Measurements from ENCODE around the gene RCL1. TPM values are rescaled to one million over a fixed set of nuclear protein-coding genes. Genes with fewer than 3 reads are reported as not detected.

Gene RCL1
- polyA plus RNA-seq, 1 experiment, result 7.8 TPM

DNA sequence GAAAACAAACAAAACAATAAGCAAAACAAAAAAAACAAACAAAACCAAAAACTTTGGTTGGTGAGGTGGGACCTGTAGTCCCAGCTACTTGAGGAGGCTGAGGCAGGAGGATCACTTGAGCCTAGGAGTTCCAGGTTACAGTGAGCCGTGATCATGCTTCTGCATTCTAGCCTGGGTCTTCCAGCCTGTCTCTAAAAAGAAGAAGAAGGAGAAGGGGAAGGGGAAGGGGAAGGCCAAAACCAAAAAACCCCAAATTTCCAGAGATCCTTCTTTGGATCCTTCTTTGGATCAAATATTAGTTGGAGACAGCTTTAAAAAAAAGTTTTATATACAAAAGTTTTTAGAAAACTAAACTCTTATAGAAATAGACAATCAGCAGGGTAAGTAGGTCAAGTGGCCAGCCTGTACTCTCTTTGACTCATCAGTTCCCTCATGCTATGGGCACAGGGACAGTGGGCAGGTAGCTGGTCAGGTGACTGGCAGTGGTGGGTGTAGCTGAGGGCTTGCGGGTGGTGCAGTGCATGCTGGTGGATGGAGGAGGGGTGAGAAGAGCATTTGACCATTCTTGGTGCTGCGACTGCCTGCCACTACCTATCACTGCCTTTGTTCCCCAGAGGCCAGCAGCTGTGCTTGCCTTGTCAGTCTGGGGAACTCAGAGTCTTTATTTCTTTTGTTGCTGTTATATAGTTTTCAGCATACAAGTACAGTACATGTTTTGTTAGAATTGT lies 12.6 kb downstream of the RCL1 start:
- ChIA-PET CTCF (no interaction called here), POLR2A (no interaction called here)
- no peaks in the 10 kb centered on the region for H3K27me3 ChIP-seq (ENCODE audit: control insufficient read depth, insufficient read depth, low read length)
- peaks cover 13% of the 10 kb centered on the region for H3K9me3 ChIP-seq (ENCODE audit: control insufficient read depth, insufficient read depth, low read length)
- H3K4me3 ChIP-seq (ENCODE audit: low read depth, low read length), result no peak overlapping the region
- no peak overlapping the region for H3K27ac ChIP-seq (ENCODE audit: low read depth, low read length)
- TF ChIP-seq, protein P1, sequence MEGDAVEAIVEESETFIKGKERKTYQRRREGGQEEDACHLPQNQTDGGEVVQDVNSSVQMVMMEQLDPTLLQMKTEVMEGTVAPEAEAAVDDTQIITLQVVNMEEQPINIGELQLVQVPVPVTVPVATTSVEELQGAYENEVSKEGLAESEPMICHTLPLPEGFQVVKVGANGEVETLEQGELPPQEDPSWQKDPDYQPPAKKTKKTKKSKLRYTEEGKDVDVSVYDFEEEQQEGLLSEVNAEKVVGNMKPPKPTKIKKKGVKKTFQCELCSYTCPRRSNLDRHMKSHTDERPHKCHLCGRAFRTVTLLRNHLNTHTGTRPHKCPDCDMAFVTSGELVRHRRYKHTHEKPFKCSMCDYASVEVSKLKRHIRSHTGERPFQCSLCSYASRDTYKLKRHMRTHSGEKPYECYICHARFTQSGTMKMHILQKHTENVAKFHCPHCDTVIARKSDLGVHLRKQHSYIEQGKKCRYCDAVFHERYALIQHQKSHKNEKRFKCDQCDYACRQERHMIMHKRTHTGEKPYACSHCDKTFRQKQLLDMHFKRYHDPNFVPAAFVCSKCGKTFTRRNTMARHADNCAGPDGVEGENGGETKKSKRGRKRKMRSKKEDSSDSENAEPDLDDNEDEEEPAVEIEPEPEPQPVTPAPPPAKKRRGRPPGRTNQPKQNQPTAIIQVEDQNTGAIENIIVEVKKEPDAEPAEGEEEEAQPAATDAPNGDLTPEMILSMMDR (IDR thresholded peaks at IDR 0.05; ENCODE audit: low read depth, low read length), result no peak
- no peak for DNase-seq (ENCODE audit: low read depth, low spot score)

DNA sequence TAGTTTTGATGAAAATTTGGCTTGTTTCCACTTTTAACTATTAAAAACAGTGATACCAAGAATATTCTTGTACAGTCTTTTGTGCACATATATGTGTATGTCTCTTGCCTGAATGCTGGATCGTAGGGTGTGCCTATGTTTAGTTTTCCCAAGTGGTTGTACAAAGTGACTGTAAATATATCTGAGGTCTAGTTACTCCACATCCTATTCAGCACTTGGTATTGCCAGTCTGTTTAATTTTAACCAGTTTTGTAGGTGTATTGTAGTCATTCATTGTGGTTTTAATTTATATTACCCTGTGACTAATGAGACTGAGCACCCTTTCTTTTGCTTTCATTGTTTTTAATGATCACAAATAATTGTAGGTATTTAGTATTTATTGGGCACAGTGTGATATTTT lies 17.8 kb downstream of the RCL1 start:
- Histone ChIP-seq H3K27ac (ENCODE audit: low read depth, low read length) (no peak overlapping the region), H3K9me3 (ENCODE audit: control insufficient read depth, insufficient read depth, low read length) (peaks cover 1% of the 10 kb centered on the region), H3K27me3 (ENCODE audit: control insufficient read depth, insufficient read depth, low read length) (no peaks in the 10 kb centered on the region), H3K4me3 (ENCODE audit: low read depth, low read length) (no peak overlapping the region)
- ChIA-PET CTCF (interaction anchor here (2.1 kb wide), 1 partner anchor 14 kb away, joined by 10 read pairs; no protein-coding TSS in a partner anchor), POLR2A (no interaction called here)
- TF ChIP-seq, protein P1 (IDR thresholded peaks at IDR 0.05; ENCODE audit: low read depth, low read length), result no peak
- no peak for DNase-seq (ENCODE audit: low read depth, low spot score)

- ChIA-PET POLR2A (interaction anchor here (0.7 kb wide), 1 partner anchor 11 kb away, joined by 4 read pairs; no protein-coding TSS in a partner anchor), CTCF (no interaction called here)
- DNase-seq (ENCODE audit: low read depth, low spot score), result no peak
- Histone ChIP-seq H3K4me3 (ENCODE audit: low read depth, low read length) (no peak overlapping the region), H3K9me3 (ENCODE audit: control insufficient read depth, insufficient read depth, low read length) (no peaks in the 10 kb centered on the region), H3K27me3 (ENCODE audit: control insufficient read depth, insufficient read depth, low read length) (no peaks in the 10 kb centered on the region), H3K27ac (ENCODE audit: low read depth, low read length) (no peak overlapping the region)
- TF ChIP-seq, protein P1 (IDR thresholded peaks at IDR 0.05; ENCODE audit: low read depth, low read length), result no peak
These were observed 19.1 kb downstream of the RCL1 start for GRCh38 chr9:4811824-4812223.

DNA sequence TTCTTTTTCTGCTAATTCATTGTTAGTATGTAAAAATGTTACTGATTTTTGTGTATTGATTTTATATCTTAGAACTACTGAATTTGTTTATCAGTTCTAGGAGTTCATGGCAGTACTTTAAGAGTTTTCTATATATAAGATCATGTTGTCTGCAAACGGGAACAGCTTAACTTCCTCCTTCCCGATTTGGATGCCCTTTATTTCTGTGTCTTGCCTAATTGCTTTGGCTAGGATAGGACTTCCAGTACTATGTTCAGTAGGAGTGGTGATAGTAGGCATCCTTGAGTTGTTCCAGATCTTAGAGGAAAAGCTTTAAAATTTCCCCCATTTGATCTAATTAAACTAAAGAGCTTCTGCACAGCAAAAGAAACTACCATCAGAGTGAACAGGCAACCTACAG lies 20.1 kb downstream of the RCL1 start:
- ChIA-PET POLR2A (no interaction called here), CTCF (no interaction called here)
- DNase-seq (ENCODE audit: low read depth, low spot score), result no peak
- H3K27ac ChIP-seq (ENCODE audit: low read depth, low read length), result no peak overlapping the region
- H3K9me3 ChIP-seq (ENCODE audit: control insufficient read depth, insufficient read depth, low read length), result no peaks in the 10 kb centered on the region
- no peaks in the 10 kb centered on the region for H3K27me3 ChIP-seq (ENCODE audit: control insufficient read depth, insufficient read depth, low read length)
- TF ChIP-seq, protein P1 (IDR thresholded peaks at IDR 0.05; ENCODE audit: low read depth, low read length), result no peak
- H3K4me3 ChIP-seq (ENCODE audit: low read depth, low read length), result no peak overlapping the region

GRCh38 chr9:4814913-4815312 lies 22.2 kb downstream of the RCL1 start:
- Histone ChIP-seq H3K27ac (ENCODE audit: low read depth, low read length) (no peak overlapping the region), H3K27me3 (ENCODE audit: control insufficient read depth, insufficient read depth, low read length) (no peaks in the 10 kb centered on the region), H3K4me3 (ENCODE audit: low read depth, low read length) (no peak overlapping the region), H3K9me3 (ENCODE audit: control insufficient read depth, insufficient read depth, low read length) (no peaks in the 10 kb centered on the region)
- ChIA-PET CTCF (interaction anchor here (0.9 to 1.2 kb wide), 3 partner anchors 10 to 210 kb away, joined by 3 to 4 read pairs (median 3); no protein-coding TSS in a partner anchor), POLR2A (interaction anchor here (0.6 kb wide), 1 partner anchor 183 kb away, joined by 4 read pairs; no protein-coding TSS in a partner anchor)
- TF ChIP-seq, protein P1 (IDR thresholded peaks at IDR 0.05; ENCODE audit: low read depth, low read length), result no peak
- DNase-seq (ENCODE audit: low read depth, low spot score), result no peak
